HG03558 (cell line): ENCODE data around the gene NUP214.
"Not testable (repeated sequence)": the region's sequence is repeated elsewhere in the genome, so short reads cannot be mapped to it uniquely, and the experiment has no call there.

Source experiments
- ATAC-seq: cut with Tn5 transposase; IDR thresholded peaks from one replicate; pipeline ENCODE4 v1.9.1; 2021; ENCODE audit warnings: moderate number of reproducible peaks; ENCODE audit not compliant: unreplicated experiment; ENCODE audit errors: extremely low read depth

NUP214 gene

DNA sequence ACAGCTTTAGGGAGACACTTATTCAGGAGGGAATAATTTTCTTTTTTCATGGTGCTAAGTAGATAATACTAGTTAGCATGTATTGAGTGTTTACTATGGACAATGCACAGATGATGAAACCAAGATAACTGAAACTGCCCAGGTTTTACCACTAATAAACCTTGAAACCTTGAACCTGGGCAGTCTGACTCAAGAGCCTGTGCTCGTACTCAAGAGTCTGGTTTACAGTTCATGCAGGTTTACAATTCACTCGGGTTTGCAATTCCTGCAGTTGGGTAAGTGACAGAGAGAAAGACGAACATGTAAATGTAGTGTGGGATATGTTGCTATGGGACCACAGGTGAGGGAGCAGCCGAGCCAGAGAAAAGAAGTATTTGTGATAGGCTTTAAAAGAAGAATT is 28.2 kb downstream of the NUP214 start:
- no peak for ATAC-seq

DNA sequence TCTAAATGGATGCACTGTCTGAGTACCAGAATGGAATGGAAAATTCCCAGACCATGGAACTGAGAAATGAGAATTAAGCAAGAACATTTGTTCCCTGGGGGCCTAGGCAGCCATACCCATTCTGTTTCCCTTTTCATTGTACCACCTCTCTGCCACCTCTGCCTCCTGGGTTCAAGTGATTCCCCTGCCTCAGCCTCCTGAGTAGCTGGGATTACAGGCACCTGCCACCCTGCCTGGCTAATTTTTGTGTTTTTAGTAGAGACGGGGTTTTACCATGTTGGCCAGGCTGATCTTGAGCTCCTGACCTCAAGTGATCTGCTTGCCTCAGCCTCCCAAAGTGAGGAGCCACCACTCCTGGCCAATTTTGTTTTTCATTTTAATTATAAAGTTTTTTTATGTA is 33.3 kb downstream of the NUP214 start:
- ATAC-seq = not testable (repeated sequence)

DNA sequence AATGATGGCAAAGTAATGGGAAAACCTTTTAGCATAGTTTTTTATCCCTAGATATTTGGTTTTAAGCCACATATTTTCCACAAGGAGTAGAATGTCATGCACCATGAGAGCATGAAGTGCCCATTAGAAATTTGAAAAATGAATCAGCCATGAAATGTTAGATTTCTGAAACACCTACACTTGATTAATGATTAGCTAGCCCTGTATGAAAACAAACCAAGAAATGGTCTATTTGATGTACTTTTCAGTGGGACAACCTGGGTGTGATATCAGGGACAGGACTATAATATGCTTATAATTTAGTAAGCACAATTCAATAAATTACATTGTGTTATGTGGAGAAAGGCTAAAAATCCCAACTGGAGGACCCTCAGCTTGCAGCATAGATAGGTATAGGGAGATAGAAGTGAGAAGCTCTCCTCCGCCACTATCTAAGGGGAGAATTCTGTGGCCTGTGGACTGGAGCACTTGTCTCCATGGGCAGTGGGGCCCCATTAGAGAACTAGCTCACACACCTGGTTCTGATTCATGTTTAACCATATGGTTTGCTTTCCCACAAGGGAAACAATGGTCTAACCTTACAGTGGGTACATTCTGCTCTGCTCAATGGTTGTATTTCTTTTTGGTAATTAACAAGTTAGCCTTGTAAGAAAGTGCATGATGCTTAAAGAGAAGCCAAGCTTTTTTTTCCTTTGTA is 35.2 kb downstream of the NUP214 start:
- ATAC-seq = no peak

DNA sequence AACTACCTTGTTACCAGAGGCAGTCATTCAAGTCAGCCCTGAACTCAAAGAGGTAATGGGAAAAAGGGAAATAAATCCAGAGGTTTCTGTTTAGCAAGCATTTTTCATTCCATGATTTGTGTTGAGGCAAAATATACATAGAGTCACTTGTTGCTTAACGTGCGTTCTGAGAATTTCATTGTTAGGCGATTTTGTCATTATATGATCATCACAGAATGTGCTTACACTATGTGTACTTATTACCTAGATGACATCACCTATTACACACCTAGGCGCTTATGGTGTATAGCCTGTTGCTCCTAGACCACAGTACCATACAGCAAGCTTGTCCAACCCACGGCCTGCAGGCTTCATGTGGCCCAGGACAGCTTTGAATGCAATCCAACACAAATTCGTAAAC is 36.2 kb downstream of the NUP214 start:
- ATAC-seq = no peak

DNA sequence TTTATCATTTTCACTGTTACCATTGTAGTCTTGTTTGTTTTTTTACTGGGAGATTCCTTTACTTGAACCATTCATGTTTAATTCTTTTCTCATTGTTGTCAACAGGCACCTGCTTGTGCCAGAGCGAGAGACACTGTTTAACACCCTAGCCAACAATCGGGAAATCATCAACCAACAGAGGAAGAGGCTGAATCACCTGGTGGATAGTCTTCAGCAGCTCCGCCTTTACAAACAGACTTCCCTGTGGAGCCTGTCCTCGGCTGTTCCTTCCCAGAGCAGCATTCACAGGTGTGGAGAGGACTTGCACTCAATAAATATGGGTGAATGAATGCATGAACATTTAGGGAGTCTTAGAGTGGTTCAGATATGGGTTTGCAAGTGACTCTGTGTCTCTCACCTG is 37.5 kb downstream of the NUP214 start:
- no peak for ATAC-seq

DNA sequence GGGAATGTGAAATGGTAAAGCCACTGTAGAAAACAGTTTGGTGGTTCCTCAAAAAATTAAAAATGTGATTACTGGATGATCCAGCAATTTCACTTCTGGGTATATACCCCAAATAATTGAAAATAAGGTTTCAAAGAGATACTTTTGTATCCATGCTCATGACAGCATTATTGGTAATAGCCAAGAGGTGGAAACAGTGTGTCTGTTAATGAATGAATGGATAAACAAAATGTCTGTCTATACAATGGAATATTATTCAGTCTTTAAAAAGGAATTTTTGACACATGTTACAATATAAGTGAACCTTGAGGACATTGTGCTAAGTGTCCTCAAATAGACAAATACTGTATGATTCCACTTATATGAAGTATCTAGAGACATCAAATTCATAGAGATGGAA is 40.1 kb downstream of the NUP214 start:
- no peak for ATAC-seq

DNA sequence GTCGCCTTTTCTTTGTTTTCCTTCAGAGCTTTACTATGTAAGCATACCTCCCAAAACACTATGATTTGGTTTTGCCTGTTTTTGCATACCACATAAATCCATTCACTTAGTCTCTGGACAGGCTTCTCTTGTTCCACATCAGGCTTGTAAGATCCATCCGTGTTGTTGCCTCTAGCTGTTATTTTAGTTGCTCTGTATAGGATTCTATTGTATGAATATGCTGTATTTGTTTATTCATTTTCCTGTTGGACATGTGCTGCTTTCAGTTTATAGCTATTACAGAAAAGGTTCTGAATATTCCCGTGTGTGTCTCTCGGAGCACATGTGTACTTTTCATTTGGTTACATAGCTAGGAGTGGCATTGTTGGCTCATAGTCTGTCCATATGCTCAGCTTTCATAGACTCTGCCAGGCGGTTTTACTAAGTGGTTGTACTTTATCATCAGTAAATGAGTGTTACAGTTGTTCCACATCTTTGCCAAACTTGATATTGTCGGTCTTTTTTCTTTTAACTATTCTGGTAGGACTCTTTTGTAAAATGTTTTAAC is 41.8 kb downstream of the NUP214 start:
- no peak for ATAC-seq

DNA sequence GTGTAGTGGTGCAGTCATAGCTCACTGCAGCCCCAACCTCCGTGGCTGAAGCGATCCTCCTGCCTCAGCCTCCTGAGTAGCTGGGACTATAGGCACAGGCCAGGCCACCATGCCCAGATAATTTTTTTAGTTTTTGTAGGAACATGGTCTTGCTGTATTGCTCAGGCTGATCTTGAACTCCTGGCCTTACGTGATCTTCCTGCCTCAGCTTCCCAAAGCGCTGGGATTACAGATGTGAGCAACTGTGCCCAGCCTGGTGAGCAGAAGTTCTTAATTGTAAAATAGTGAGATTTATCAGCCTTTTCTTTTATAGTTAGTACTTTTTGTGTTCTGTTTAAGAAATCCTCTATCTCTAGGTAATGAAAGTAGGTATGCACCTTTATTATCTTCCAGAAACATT is 42.5 kb downstream of the NUP214 start:
- ATAC-seq = no peak

DNA sequence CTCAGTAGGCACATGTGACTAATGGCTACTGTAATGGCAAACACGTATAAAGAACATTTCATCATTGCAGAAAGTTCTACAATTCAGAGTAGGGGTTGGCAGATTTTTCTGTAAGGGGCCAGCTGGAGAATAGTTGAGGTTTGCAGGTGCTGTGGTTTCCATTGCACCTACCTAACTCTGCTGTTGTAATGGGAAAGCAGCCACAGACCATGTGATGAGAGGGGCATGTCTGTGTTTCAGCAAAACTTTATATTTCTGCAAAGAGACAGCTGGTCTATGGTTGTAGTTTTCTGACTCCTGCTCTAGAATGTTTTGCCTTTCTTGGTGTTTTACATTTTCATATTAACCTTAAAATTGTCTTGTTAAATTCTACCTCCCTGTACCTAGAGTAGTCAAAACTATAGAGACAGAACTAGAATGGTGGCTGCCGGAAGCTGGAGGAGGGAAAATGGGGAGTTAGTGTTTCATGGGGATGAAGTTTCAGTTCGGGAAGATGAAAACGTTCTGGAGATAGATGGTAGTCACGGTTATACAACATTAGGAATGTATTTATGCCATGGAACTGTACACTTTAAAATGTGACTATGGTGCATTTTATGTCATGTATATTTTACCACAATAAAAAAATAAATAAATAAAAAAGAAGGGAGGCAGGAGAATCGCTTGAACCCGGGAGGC is 44.3 kb downstream of the NUP214 start:
- ATAC-seq = no peak

DNA sequence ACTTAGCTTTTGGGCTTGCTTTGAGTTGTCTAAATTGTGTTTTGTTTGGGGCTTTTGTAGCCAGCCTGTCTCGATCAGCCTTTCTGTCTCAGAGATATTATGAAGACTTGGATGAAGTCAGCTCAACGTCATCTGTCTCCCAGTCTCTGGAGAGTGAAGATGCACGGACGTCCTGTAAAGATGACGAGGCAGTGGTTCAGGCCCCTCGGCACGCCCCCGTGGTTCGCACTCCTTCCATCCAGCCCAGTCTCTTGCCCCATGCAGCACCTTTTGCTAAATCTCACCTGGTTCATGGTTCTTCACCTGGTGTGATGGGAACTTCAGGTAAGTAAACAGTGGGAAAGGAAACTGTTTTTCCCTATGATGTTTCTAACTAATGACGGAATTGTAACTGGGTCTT is 48.6 kb downstream of the NUP214 start:
- no peak for ATAC-seq

DNA sequence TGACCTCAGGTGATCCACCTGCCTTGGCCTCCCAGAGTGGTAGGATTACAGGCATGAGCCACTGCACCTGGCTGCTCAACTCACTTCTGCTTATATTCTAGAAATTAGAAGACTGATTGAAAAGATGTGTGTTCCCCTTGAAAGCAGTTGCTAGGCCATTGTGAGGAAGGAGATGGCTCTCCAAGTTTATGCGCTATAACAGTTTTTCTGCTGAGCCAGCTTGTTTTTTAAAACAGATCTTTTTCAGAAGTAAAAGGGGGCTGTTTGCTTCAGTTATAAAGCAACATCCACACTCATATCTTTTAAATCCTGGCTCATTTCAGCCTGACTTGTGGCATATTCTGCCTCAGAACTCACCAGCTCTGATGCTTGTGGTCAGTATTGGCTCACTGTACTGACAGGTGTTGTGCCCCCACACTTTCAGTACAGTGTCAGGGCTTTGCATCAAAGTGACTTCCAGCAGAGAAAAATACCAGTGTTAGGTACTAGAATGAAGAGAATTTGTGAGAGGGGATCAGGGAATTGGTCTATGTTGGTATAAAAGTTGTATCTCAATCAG is 49.4 kb downstream of the NUP214 start:
- no peak for ATAC-seq

DNA sequence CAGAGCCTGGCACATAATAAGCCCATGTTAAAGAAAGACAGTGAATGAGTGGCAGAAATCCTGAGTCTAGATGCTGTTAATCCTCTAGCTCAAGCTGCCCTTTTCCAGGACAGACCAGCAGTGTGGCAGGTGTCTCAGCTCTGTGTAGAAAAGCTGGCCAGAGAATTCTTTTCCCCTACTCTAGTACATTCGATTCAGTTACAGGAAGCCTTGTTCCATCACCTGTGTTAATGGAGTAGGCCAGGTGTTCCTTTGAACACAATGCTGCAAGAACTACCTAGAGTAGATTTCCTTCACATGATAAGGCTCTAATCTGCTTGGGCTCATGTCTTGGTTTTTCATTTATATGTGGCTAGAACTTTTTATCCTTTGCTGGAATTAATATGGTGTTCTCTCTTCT is 52.5 kb downstream of the NUP214 start:
- no peak for ATAC-seq

DNA sequence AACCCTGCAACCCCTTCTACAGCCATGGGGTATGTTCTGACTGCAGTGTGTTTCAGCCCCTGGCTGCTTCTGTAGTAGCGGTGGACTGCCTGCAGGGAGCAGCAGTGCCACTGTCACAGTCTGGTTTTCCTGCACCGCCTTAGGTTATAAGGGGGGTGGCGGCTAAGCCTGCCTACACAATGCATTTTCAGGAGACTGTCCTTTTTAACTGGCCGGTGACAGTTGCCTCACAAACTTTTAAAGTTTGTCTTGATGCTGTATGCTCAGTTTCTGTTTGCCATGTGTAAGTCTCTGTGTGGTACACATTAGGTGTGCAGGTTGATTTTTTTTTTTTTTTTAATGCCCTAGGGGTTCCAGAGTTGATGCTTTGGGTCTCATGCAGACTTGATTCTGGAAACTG is 53.0 kb downstream of the NUP214 start:
- ATAC-seq = no peak

DNA sequence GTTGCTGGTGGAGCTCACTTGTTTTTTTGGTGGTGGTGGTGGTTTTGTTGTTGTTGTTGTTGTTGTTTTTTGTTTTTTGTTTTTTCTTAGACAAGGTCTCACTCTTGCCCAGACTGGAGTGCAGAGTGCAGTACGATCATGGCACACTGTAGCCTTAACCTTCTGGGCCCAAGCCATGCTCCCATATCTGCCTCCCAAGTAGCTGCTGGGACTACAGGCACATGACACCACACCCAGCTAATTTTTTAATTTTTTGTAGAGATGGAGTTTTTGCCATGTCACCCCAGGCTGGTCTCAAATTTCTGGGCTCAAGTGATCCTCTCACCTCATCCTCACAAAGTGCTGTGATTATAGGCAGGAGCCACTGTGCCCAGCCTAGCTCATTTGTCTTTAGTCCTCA is 53.5 kb downstream of the NUP214 start:
- no peak for ATAC-seq

DNA sequence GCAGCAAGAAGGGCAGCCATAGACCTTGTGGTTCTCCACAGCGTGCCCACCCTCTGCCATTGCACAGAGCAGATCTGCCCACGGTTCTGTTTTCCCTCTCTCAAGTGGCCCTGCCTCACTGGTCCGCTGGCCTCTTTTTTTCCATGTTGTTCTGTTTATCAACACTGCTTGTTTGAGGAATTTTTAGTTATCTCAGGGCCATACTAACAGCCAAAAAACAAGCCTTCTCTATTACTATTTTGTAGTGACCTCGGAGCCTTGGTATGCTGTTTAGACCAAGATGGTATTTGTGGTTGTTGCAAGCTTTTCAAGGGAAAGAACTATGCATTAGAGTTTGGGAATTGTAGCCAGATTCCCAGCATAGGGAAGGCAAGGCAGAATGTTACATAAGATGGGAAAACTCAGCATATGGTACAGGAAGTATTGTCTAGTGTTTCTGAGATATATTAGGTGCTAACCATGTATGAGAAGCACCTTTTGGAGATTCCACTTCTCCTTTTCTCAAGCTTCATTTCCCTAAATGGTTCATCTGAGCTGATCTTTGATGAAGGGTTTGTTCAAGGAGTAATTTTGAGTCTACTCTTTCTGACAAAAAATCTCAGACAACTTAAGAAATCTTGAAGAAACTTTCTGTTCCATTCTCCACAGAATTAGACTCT is 54.3 kb downstream of the NUP214 start:
- no peak for ATAC-seq

DNA sequence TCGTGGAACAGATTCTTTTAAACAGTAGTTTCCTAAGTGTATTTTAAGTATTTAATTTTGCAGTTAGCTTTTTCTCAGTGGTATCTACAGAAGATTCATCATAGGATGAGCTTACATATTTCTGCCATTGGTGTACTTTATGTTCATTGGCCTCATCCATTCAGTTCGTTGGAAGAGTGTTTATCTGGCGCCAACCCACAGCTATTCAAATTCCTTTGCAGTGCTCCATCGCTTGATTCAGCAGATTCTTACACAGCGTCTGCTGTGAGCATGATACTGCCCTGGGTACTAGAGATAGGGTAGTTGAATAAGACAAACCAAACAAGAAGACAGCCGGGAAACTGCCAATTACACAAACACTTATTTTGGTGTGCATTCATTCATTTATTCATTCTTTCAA is 55.1 kb downstream of the NUP214 start:
- ATAC-seq = no peak

DNA sequence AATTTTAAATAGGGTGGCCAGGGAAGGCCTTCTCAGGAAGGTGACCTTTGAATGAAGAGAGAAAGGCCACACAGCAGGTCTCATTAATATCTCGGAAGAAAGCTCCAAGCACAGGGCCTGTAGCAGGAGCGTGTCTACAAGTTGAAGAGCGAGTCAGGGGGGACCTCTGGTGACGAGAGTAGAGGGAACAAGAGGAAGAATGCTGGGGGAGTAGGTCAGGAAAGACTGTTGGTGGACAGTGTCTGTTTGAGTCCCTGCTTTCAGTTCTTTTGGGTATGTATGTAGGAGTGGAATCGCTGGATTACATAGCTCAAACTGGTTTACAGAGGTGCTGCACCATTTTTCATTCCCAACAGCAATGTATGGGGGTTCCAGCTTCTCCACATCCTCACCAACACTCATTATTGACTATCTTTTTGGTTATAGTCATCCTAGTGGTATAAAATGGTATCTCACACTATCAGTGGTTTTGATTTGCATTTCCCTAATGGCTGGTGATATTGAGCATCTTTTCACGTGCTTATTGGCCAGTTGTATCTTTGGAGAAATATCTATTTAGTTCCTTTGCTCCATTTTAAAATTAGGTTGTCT is 55.8 kb downstream of the NUP214 start:
- ATAC-seq = no peak

DNA sequence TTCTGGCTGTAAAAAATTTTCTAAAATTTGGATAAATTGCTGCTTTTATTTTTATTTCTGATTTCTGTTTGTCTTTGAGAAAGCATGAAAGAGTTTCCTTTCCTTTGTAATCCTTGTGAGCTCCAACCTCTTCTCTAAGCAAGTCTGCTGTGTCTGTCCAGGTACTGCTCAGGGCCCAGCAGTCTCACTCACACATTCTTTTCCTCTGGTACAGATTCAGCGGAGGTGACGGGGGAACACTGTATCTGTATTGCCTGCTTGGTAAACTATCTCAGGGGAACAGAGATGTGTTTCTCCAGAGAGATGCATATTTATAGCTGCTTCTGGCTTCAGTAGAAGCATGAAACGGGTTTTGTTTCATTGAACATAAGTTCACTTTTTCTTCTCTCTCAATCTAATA is 60.5 kb downstream of the NUP214 start:
- no peak for ATAC-seq

DNA sequence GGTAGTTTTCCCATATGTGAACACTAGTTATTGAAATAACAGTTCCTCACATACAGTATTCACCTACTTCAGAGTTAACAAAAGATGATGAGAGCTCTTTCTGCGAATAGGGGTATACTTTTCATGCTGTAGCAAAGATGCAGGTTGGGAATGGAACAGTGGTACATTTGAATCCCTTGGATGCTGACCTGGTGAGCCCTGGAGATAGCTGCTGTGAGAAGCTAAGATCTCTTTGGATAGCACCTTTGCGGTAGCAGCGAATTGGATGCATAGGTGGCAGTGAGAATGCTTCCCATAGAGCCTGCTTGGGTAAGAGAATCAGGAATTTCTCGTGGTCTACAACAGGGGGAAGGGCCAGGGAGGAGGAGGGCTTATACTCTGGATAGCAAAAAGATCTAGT is 61.2 kb downstream of the NUP214 start:
- ATAC-seq = no peak

DNA sequence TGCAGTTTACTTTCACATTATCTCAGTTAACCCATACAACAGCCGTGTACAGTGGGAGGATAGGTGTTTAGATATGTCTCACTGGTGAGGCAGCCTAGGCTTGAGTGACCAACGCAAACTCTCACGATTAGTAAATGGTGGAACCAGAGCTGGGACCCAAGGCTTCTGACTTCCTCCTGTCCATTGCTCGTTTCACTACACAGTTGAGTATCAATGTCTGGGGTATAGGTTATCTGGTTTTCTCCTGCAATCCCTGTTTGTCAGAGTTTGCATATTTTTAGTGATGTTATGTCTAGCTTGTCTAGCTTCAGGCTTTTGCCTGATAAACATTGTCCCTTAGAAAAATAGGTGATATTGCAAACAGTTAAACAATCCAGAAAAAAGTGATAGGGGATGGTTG is 62.6 kb downstream of the NUP214 start:
- no peak for ATAC-seq

DNA sequence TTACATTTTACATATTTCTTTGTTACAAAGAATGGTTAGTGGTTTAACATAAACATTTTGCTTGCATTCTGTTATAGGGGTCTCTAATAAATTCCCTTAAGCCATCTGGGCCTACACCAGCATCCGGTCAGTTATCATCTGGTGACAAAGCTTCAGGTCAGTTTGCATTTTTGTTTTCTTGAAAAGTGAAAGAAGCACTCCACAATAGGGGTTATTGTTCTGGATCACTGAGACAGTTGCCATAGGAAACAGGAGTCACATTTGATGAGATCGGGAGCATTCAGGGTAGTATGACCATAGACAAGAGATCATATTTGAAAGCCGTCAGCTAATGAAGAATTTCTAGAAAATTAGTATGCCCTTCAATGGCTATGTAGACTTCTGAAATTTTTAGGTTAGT is 63.6 kb downstream of the NUP214 start:
- no peak for ATAC-seq
